Upper lobe of left lung (tissue), 6 donors: Measurements from ENCODE around the gene UBL4B. TPM values are rescaled to one million over a fixed set of nuclear protein-coding genes. Genes with fewer than 3 reads are reported as not detected.

ENCODE experiments used
- ATAC-seq, 2 donors: fragments of 200-7000 bp; cut with Tn5 transposase; one replicate each; pipeline ENCODE4 v1.9.1; 2022; ENCODE audit warnings: mild to moderate bottlenecking in 2 of 2, moderate library complexity in 2 of 2; ENCODE audit not compliant: low FRiP score in 2 of 2
- DNase-seq, 2 donors: peaks; one replicate each; pipeline ENCODE4 v3.0.0-alpha.2; 2019 to 2020
- H3K27ac ChIP-seq, 4 donors: fragments of 200-600 bp; sonication (generic); one replicate each; pipeline ENCODE4 v1.5.1; 2016 to 2019
- H3K27me3 ChIP-seq, 4 donors: fragments of 200-600 bp; sonication (generic); one replicate each; pipeline ENCODE4 v1.5.1; 2017 to 2019
- H3K36me3 ChIP-seq, 4 donors: fragments of 200-600 bp; sonication (generic); one replicate each; pipeline ENCODE4 v1.5.1; 2016 to 2019
- H3K4me1 ChIP-seq, 4 donors: fragments of 200-600 bp; sonication (generic); one replicate each; pipeline ENCODE4 v1.5.1; 2018 to 2019
- H3K4me3 ChIP-seq, 4 donors: fragments of 200-600 bp; sonication (generic); one replicate each; pipeline ENCODE4 v1.5.1; 2017 to 2019; ENCODE audit warnings: mild to moderate bottlenecking in 2 of 4, moderate library complexity in 1 of 4
- H3K9me3 ChIP-seq, 4 donors: fragments of 200-600 bp; sonication (generic); one replicate each; pipeline ENCODE4 v1.5.1; 2018 to 2019
- EP300 ChIP-seq, 4 donors: sonication (generic); formaldehyde crosslinking; IDR thresholded peaks; one replicate each; pipeline ENCODE4 v1.5.1; 2017; ENCODE audit warnings: antibody characterized with exemption in 4 of 4, control low read depth in 2 of 4
- POLR2A ChIP-seq, 4 donors: fragments of 450-650 bp; IDR thresholded peaks; one replicate each; pipeline ENCODE4 v1.5.1; 2016 to 2017; ENCODE audit warnings: antibody characterized with exemption in 4 of 4, mild to moderate bottlenecking in 2 of 4
- POLR2AphosphoS5 ChIP-seq, 2 donors: sonication (generic); formaldehyde crosslinking; IDR thresholded peaks; one replicate each; pipeline ENCODE4 v1.5.1; 2017; ENCODE audit warnings: antibody characterized with exemption in 2 of 2
- WGBS, 2 donors: methylation state at CpG; one replicate each; pipeline ENCODE4 v1.1.5; 2017 to 2018; 5-methylcytosine and 5-hydroxymethylcytosine counted together
- total RNA-seq, 6 donors: library from RNA; depleted of rRNA in 4 of 6; stranded (reverse); fragments of >200 nt in 4 of 6; gene quantifications; one replicate each; pipeline versions ENCODE4 v1.1.0 to v1.2.1, GENCODE V29; 2016 to 2021
- TF ChIP-seq, protein P1 (sequence below), 6 experiments: fragments of 450-650 bp in 4 of 6; fragments of 200-600 bp in 2 of 6; sonication (generic) in 2 of 6; IDR thresholded peaks; one replicate each; pipeline ENCODE4 v1.5.1; 2016 to 2019; ENCODE audit warnings: antibody characterized with exemption in 6 of 6
- donor health status: DM: no; HTN: no; CAD: no; lungs with moderate emphysema.
- donor health status: DM: no; HTN: yes; CAD: no; lungs with severe emphysema.

UBL4B gene, protein sequence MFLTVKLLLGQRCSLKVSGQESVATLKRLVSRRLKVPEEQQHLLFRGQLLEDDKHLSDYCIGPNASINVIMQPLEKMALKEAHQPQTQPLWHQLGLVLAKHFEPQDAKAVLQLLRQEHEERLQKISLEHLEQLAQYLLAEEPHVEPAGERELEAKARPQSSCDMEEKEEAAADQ
- not detected for total RNA-seq

- Histone ChIP-seq H3K9me3 (no peaks in the 10 kb centered on the region), H3K4me3 (no peak within 1 kb of the TSS), H3K4me1 (no peaks in the 10 kb centered on the region), H3K36me3 (no peaks in the 10 kb centered on the region), H3K27me3 (no peaks in the 10 kb centered on the region), H3K27ac (no peak within 1 kb of the TSS)
- DNase-seq = no peak
- ATAC-seq = no peak
- WGBS, 2 donors = 83 to 87% methylated on average over 4 to 5 of the region's 5 CpGs
- TF ChIP-seq, protein P1, sequence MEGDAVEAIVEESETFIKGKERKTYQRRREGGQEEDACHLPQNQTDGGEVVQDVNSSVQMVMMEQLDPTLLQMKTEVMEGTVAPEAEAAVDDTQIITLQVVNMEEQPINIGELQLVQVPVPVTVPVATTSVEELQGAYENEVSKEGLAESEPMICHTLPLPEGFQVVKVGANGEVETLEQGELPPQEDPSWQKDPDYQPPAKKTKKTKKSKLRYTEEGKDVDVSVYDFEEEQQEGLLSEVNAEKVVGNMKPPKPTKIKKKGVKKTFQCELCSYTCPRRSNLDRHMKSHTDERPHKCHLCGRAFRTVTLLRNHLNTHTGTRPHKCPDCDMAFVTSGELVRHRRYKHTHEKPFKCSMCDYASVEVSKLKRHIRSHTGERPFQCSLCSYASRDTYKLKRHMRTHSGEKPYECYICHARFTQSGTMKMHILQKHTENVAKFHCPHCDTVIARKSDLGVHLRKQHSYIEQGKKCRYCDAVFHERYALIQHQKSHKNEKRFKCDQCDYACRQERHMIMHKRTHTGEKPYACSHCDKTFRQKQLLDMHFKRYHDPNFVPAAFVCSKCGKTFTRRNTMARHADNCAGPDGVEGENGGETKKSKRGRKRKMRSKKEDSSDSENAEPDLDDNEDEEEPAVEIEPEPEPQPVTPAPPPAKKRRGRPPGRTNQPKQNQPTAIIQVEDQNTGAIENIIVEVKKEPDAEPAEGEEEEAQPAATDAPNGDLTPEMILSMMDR (IDR thresholded peaks at IDR 0.05) = no peak
- TF ChIP-seq EP300 (IDR thresholded peaks at IDR 0.05) (no peak), POLR2AphosphoS5 (IDR thresholded peaks at IDR 0.05) (no peak), POLR2A (IDR thresholded peaks at IDR 0.05) (no peak)
Observed at GRCh38 chr1:110112143-110112542, at the start of gene UBL4B. Gene UBL4B (plus strand): TSS chr1:110112443. CDS start chr1:110112535, 92 bp downstream.

GRCh38 chr1:110062612-110063011 lies 49.6 kb upstream of the UBL4B start:
- H3K27ac ChIP-seq = no peak overlapping the region
- peaks cover 2 to 4% (median 3%) of the 10 kb centered on the region in 4 donors for H3K4me1 ChIP-seq
- ATAC-seq (no peak), DNase-seq (no peak)
- TF ChIP-seq POLR2A (IDR thresholded peaks at IDR 0.05) = no peak
- TF ChIP-seq POLR2AphosphoS5 (IDR thresholded peaks at IDR 0.05) = no peak
- TF ChIP-seq, protein P1 (IDR thresholded peaks at IDR 0.05) = no peak
- TF ChIP-seq EP300 (IDR thresholded peaks at IDR 0.05) = no peak
- no peaks in the 10 kb centered on the region for H3K9me3 ChIP-seq
- H3K27me3 ChIP-seq = peaks cover 0 to 10% (median 4%) of the 10 kb centered on the region in 4 donors
- H3K36me3 ChIP-seq = peaks cover 0 to 16% (median 9%) of the 10 kb centered on the region in 4 donors
- H3K4me3 ChIP-seq = no peak overlapping the region
- WGBS, 2 donors = 86 to 91% methylated on average over 2 of the region's 2 CpGs

DNA sequence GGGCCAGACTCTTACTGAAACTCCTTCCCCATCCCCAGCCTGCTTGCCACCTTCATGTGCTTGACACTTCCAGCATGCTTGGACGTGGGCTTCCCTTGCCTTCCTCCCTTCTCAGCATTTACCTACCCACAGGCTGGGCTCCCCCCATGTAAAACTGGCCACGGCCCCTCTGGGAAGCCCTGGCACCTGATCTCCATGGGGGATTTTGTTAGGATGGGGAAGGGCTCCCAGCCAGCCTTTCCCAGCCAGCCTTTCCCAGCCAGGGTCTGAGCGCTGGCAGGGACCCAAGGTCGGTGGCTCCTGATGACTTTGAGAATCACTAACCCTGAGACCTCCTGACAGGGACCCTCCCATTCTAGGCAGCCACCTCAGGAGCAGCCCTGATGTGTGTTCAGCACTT lies 48.5 kb upstream of the UBL4B start:
- TF ChIP-seq, protein P1 (IDR thresholded peaks at IDR 0.05) = no peak
- TF ChIP-seq POLR2AphosphoS5 (IDR thresholded peaks at IDR 0.05) = no peak
- TF ChIP-seq EP300 (IDR thresholded peaks at IDR 0.05) = no peak
- no peak for TF ChIP-seq POLR2A (IDR thresholded peaks at IDR 0.05)
- Histone ChIP-seq H3K36me3 (peaks cover 0 to 5% (median 1%) of the 10 kb centered on the region in 4 donors), H3K9me3 (no peaks in the 10 kb centered on the region), H3K4me3 (no peak overlapping the region), H3K27me3 (peaks cover 0 to 22% (median 14%) of the 10 kb centered on the region in 4 donors), H3K27ac (no peak overlapping the region), H3K4me1 (peaks cover 12 to 16% (median 14%) of the 10 kb centered on the region in 4 donors)
- WGBS, 2 donors = 46 to 61% methylated on average over 4 of the region's 4 CpGs
- no peak for DNase-seq
- ATAC-seq = no peak

DNA sequence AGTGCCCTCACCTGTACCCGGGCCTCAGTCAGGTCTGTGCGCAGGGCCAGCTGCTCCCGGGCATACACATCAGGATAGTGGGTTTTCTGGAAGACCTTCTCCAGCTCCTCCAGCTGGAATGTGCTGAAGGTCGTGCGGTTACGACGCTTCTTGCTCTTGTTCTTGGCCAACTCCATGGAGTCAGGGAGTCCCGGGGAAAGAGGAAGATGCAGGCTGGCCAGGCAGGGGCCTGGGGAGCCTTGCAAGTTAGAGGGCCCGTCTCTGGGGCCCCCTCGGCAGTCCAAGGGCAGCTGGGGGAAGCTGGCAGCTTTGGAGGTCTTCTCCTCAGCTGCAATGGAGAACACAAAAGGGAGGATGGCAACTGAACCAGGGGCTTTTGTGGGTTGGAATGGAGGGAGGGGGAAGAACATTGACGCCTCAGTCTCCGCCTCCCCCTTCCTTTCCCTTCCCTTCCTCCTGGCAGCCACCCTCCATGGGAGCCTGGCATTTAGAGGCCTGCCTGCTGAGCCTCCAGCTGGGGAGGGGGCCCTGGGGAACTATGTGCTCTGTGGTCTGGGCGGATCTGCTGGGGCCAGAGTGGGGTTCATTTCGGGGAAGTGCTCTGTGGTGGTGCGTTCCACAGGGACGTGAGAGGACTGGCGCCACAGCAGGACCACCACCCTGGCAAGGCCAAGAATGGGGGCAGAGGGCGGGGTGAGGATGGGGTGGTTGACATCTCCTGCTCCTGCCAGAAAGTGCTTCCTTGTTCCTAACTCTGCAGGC lies 47.5 kb upstream of the UBL4B start:
- H3K9me3 ChIP-seq = no peaks in the 10 kb centered on the region
- TF ChIP-seq, protein P1 (IDR thresholded peaks at IDR 0.05) = no peak
- TF ChIP-seq EP300 (IDR thresholded peaks at IDR 0.05) (no peak), POLR2AphosphoS5 (IDR thresholded peaks at IDR 0.05) (no peak), POLR2A (IDR thresholded peaks at IDR 0.05) (no peak)
- ATAC-seq (no peak), DNase-seq (no peak)
- no peaks in the 10 kb centered on the region for H3K36me3 ChIP-seq
- H3K27me3 ChIP-seq = peaks cover 2 to 32% (median 23%) of the 10 kb centered on the region in 4 donors
- H3K4me1 ChIP-seq = peaks cover 22 to 26% (median 24%) of the 10 kb centered on the region in 4 donors
- 80 to 86% methylated on average over 15 to 18 of the region's 18 CpGs for WGBS, 2 donors
- no peak overlapping the region for H3K27ac ChIP-seq
- no peak overlapping the region for H3K4me3 ChIP-seq
